Liver (tissue), 9 donors: ENCODE results near the gene SYS1. TPM values are rescaled to one million over a fixed set of nuclear protein-coding genes. Genes with fewer than 3 reads are reported as not detected.
A peak's percentile ranks its signal among the peaks of the same experiment; 100 is the strongest.

Experiments
- DNase-seq: peaks from one replicate; pipeline ENCODE4 v3.0.0-alpha.2; 2017; ENCODE audit warnings: low spot score
- H3K27ac ChIP-seq, 2 donors: one replicate each; pipeline ENCODE4 v1.7.0; 2013; ENCODE audit warnings: inconsistent platforms in 2 of 2, low read length in 2 of 2, control low read depth in 1 of 2, low read depth in 1 of 2, mild to moderate bottlenecking in 1 of 2
- H3K27me3 ChIP-seq, 4 donors: one replicate each; pipeline versions ENCODE4 v1.6.1 to v1.7.0; 2013; ENCODE audit warnings: low read length in 3 of 4, inconsistent platforms in 1 of 4, mild to moderate bottlenecking in 1 of 4, moderate library complexity in 1 of 4; ENCODE audit not compliant: control insufficient read depth in 4 of 4, insufficient read depth in 4 of 4
- H3K36me3 ChIP-seq, 4 donors: one replicate each; pipeline versions ENCODE4 v1.6.1 to v1.7.0; 2013; ENCODE audit warnings: low read length in 3 of 4, mild to moderate bottlenecking in 3 of 4, low read depth in 1 of 4, moderate library complexity in 1 of 4; ENCODE audit not compliant: control insufficient read depth in 4 of 4, insufficient read depth in 3 of 4
- H3K4me1 ChIP-seq, 4 donors: one replicate each; pipeline versions ENCODE4 v1.6.1 to v1.7.0; 2013; ENCODE audit warnings: low read length in 3 of 4, mild to moderate bottlenecking in 3 of 4, moderate library complexity in 1 of 4; ENCODE audit not compliant: control insufficient read depth in 4 of 4, insufficient read depth in 4 of 4
- H3K4me3 ChIP-seq, 3 donors: one replicate each; pipeline versions ENCODE4 v1.6.1 to v1.7.0; 2013; ENCODE audit warnings: low read length in 3 of 3, control low read depth in 1 of 3, low read depth in 1 of 3, mild to moderate bottlenecking in 1 of 3
- H3K9ac ChIP-seq, 2 donors: one replicate each; pipeline ENCODE4 v1.7.0; 2013; ENCODE audit warnings: low read length in 2 of 2, mild to moderate bottlenecking in 2 of 2, moderate library complexity in 2 of 2, control low read depth in 1 of 2, low read depth in 1 of 2
- H3K9me3 ChIP-seq, 4 donors: one replicate each; pipeline versions ENCODE4 v1.6.1 to v1.7.0; 2013; ENCODE audit warnings: low read length in 3 of 4; ENCODE audit not compliant: control insufficient read depth in 4 of 4
- EGR1 ChIP-seq, 2 donors: IDR thresholded peaks; 2 replicates each; pipeline ENCODE4 v1.6.1; 2016 to 2018; ENCODE audit warnings: antibody characterized with exemption in 2 of 2, low read depth in 2 of 2
- FOXA1 ChIP-seq: IDR thresholded peaks from 2 replicates; pipeline ENCODE4 v1.6.1; 2016; ENCODE audit warnings: antibody characterized with exemption
- FOXA2 ChIP-seq: IDR thresholded peaks from 2 replicates; pipeline ENCODE4 v1.6.1; 2016; ENCODE audit warnings: antibody characterized with exemption
- GABPA ChIP-seq, 2 donors: IDR thresholded peaks in 1 of 2; conservative IDR thresholded peaks in 1 of 2; 2 replicates each; pipeline ENCODE4 v1.6.1; 2016; ENCODE audit warnings: antibody characterized with exemption in 2 of 2, mild to moderate bottlenecking in 1 of 2, moderate library complexity in 1 of 2
- HNF4A ChIP-seq, 2 donors: conservative IDR thresholded peaks; 2 replicates each; pipeline ENCODE4 v1.6.1; 2016; ENCODE audit warnings: antibody characterized with exemption in 2 of 2, mild to moderate bottlenecking in 2 of 2
- HNF4G ChIP-seq: IDR thresholded peaks from 2 replicates; pipeline ENCODE4 v1.6.1; 2016; ENCODE audit warnings: antibody characterized with exemption
- JUND ChIP-seq, 2 donors: IDR thresholded peaks; 2 replicates each; pipeline ENCODE4 v1.6.1; 2016; ENCODE audit warnings: antibody characterized with exemption in 2 of 2
- NR2F2 ChIP-seq: IDR thresholded peaks from 2 replicates; pipeline ENCODE4 v1.6.1; 2016; ENCODE audit warnings: antibody characterized with exemption
- RAD21 ChIP-seq, 2 donors: IDR thresholded peaks; 2 replicates each; pipeline ENCODE4 v1.6.1; 2016; ENCODE audit warnings: antibody characterized with exemption in 2 of 2, mild to moderate bottlenecking in 2 of 2
- RXRA ChIP-seq, 2 donors: IDR thresholded peaks; 2 replicates each; pipeline ENCODE4 v1.6.1; 2017 to 2018; ENCODE audit warnings: antibody characterized with exemption in 2 of 2, mild to moderate bottlenecking in 1 of 2
- SP1 ChIP-seq: IDR thresholded peaks from 2 replicates; pipeline ENCODE4 v1.6.1; 2018; ENCODE audit warnings: antibody characterized with exemption, mild to moderate bottlenecking
- TAF1 ChIP-seq: conservative IDR thresholded peaks from 2 replicates; pipeline ENCODE4 v1.6.1; 2016; ENCODE audit warnings: antibody characterized with exemption, mild to moderate bottlenecking
- YY1 ChIP-seq: IDR thresholded peaks from 2 replicates; pipeline ENCODE4 v1.6.1; 2016; ENCODE audit warnings: antibody characterized with exemption, mild to moderate bottlenecking
- WGBS: extraction: QIAGEN DNeasy Blood & Tissue Kit; methylation state at CpG from one replicate; pipeline ENCODE4 v1.1.7; 2013; 5-methylcytosine and 5-hydroxymethylcytosine counted together
- polyA plus RNA-seq, 2 donors: library from polyadenylated mRNA; stranded (reverse) in 1 of 2; unstranded in 1 of 2; fragments of 200-250 nt in 1 of 2; fragments of >200 nt in 1 of 2; fragmentation: Nextera tagmentation in 1 of 2; extraction: Ambion mirVana in 1 of 2; gene quantifications; one replicate each; pipeline versions ENCODE4 v1.2.1 to v1.2.3, GENCODE V29; 2013 to 2015
- total RNA-seq, 2 donors: library from RNA; depleted of rRNA; stranded (reverse); fragments of >200 nt; gene quantifications; one replicate each; pipeline ENCODE4 v1.2.3, GENCODE V29; 2014
- TF ChIP-seq, protein P1 (sequence below): fragments of 150-350 bp; IDR thresholded peaks from 2 replicates; pipeline ENCODE4 v1.5.1; 2017; ENCODE audit warnings: improper control_type of control experiment, low read depth, low read length; ENCODE audit not compliant: missing input control
- TF ChIP-seq, protein P2 (sequence below): IDR thresholded peaks from 2 replicates; pipeline ENCODE4 v1.6.1; 2016; ENCODE audit warnings: antibody characterized with exemption, mild to moderate bottlenecking
- TF ChIP-seq, protein P3 (sequence below): IDR thresholded peaks from 2 replicates; pipeline ENCODE4 v1.6.1; 2016; ENCODE audit warnings: antibody characterized with exemption
- TF ChIP-seq, protein P4 (sequence below): IDR thresholded peaks from 2 replicates; pipeline ENCODE4 v1.6.1; 2016; ENCODE audit warnings: antibody characterized with exemption
- TF ChIP-seq, protein P5 (sequence below): IDR thresholded peaks from 2 replicates; pipeline ENCODE4 v1.6.1; 2016; ENCODE audit warnings: antibody characterized with exemption
- donor health status: healthy.
- donor health status: healthy.
- donor health status: healthy.
- donor health status: healthy.
- donor health status: healthy.

Gene SYS1
- total and polyA plus RNA-seq, 4 donors = 15.0 to 37.8 (median 28.1) TPM

DNA sequence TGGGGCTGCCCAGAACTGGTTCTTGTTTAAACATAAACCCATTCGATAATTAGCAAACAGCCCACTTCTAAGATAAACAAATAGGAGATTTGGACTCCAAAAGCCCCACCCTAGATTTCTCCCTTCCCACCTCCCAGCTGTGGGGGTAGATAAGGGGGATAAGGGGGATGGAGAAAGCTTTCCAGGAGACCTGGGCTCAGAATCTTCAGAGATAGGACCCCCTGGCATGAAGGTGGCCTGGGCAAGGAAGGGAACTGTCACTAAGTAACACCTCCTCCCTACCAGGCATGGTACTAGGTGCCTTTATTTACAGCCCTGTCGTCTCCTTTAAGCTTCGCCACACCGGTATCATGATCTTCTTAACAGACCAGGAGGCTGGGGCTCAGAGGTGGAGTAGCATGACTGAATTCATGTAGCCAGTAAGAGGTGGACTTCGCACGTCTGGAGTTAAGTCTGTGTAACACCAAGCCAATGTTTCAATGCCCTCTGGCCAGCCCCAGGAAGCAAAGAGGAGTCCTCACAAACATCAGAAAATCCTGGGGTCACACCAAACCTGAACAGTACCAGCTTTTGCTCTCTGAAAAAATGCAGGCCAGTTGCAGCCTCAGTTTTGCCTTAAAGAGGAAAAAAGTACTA lies 19.3 kb upstream of the SYS1 start (continued):
- peak in 1 of 2 donors; percentile 36 for TF ChIP-seq JUND (IDR thresholded peaks at IDR 0.05)
- TF ChIP-seq, protein P1, sequence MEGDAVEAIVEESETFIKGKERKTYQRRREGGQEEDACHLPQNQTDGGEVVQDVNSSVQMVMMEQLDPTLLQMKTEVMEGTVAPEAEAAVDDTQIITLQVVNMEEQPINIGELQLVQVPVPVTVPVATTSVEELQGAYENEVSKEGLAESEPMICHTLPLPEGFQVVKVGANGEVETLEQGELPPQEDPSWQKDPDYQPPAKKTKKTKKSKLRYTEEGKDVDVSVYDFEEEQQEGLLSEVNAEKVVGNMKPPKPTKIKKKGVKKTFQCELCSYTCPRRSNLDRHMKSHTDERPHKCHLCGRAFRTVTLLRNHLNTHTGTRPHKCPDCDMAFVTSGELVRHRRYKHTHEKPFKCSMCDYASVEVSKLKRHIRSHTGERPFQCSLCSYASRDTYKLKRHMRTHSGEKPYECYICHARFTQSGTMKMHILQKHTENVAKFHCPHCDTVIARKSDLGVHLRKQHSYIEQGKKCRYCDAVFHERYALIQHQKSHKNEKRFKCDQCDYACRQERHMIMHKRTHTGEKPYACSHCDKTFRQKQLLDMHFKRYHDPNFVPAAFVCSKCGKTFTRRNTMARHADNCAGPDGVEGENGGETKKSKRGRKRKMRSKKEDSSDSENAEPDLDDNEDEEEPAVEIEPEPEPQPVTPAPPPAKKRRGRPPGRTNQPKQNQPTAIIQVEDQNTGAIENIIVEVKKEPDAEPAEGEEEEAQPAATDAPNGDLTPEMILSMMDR = no peak

DNA sequence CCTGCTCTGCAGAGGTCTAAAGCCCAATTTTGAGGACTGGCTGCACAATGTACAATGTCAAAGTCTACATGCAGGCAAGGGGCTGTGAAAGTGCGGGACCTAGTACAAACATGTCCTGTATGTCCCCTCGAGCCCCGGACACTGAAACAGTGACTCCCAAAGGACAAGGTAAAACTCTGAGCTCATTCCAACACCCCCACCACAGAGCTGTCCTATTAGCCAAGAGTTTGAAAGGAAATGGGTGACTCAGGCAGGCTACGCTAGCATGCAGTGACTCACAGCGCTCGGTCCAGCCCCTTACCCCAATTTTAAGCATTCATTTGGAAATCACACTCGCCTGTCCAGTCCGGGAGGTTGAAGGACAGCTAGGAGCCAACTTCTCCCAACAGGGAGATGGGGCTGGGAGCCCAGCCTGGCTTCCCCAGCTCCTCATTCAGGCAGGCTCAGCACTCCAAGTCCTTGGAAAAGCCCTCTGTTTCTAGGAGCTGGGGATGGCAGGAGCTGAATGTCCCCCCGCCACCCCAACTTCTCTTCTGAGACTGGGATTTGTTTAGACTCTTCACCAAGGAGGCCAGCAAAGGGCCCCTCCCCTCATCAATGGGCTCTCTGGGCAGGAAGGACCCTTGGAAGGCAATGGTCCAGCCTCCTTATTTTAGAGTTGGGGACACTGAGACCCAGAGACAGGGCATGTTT lies 18.6 kb upstream of the SYS1 start:
- Histone ChIP-seq H3K27me3 (no peaks in the 10 kb centered on the region), H3K9me3 (no peaks in the 10 kb centered on the region), H3K36me3 (peaks cover 0 to 13% (median 0%) of the 10 kb centered on the region in 4 donors), H3K27ac (peak overlapping the region; percentile 81 to 97), H3K4me3 (peak overlapping the region; percentile 80 to 96 (median 88)), H3K4me1 (peaks cover 15 to 55% (median 25%) of the 10 kb centered on the region in 4 donors), H3K9ac (peak overlapping the region; percentile 57 to 99)
- no peak for TF ChIP-seq RAD21 (IDR thresholded peaks at IDR 0.05)
- TF ChIP-seq, protein P2, sequence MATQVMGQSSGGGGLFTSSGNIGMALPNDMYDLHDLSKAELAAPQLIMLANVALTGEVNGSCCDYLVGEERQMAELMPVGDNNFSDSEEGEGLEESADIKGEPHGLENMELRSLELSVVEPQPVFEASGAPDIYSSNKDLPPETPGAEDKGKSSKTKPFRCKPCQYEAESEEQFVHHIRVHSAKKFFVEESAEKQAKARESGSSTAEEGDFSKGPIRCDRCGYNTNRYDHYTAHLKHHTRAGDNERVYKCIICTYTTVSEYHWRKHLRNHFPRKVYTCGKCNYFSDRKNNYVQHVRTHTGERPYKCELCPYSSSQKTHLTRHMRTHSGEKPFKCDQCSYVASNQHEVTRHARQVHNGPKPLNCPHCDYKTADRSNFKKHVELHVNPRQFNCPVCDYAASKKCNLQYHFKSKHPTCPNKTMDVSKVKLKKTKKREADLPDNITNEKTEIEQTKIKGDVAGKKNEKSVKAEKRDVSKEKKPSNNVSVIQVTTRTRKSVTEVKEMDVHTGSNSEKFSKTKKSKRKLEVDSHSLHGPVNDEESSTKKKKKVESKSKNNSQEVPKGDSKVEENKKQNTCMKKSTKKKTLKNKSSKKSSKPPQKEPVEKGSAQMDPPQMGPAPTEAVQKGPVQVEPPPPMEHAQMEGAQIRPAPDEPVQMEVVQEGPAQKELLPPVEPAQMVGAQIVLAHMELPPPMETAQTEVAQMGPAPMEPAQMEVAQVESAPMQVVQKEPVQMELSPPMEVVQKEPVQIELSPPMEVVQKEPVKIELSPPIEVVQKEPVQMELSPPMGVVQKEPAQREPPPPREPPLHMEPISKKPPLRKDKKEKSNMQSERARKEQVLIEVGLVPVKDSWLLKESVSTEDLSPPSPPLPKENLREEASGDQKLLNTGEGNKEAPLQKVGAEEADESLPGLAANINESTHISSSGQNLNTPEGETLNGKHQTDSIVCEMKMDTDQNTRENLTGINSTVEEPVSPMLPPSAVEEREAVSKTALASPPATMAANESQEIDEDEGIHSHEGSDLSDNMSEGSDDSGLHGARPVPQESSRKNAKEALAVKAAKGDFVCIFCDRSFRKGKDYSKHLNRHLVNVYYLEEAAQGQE = peak; percentile 60
- peak in 1 of 2 donors; percentile 29 for TF ChIP-seq GABPA (IDR thresholded peaks at IDR 0.05 in 1 of 2, conservative IDR thresholded peaks at IDR 0.05 in 1 of 2)
- peak; percentile 73 for TF ChIP-seq TAF1
- TF ChIP-seq HNF4A (conservative IDR thresholded peaks at IDR 0.05) = peak; percentile 20 to 53
- TF ChIP-seq FOXA2 = no peak
- peak in 1 of 2 donors; percentile 8 for TF ChIP-seq RXRA (IDR thresholded peaks at IDR 0.05)
- TF ChIP-seq JUND (IDR thresholded peaks at IDR 0.05) = peak; percentile 85 to 91
- TF ChIP-seq NR2F2 = no peak
- TF ChIP-seq FOXA1 = no peak
- peak; percentile 3 for TF ChIP-seq HNF4G
- TF ChIP-seq, protein P3, sequence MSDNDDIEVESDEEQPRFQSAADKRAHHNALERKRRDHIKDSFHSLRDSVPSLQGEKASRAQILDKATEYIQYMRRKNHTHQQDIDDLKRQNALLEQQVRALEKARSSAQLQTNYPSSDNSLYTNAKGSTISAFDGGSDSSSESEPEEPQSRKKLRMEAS = no peak
- peak; percentile 25 for TF ChIP-seq SP1
- no peak for TF ChIP-seq YY1
- TF ChIP-seq, protein P4, sequence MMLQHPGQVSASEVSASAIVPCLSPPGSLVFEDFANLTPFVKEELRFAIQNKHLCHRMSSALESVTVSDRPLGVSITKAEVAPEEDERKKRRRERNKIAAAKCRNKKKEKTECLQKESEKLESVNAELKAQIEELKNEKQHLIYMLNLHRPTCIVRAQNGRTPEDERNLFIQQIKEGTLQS = peak; percentile 8
- TF ChIP-seq, protein P5, sequence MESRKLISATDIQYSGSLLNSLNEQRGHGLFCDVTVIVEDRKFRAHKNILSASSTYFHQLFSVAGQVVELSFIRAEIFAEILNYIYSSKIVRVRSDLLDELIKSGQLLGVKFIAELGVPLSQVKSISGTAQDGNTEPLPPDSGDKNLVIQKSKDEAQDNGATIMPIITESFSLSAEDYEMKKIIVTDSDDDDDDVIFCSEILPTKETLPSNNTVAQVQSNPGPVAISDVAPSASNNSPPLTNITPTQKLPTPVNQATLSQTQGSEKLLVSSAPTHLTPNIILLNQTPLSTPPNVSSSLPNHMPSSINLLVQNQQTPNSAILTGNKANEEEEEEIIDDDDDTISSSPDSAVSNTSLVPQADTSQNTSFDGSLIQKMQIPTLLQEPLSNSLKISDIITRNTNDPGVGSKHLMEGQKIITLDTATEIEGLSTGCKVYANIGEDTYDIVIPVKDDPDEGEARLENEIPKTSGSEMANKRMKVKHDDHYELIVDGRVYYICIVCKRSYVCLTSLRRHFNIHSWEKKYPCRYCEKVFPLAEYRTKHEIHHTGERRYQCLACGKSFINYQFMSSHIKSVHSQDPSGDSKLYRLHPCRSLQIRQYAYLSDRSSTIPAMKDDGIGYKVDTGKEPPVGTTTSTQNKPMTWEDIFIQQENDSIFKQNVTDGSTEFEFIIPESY = no peak
- TF ChIP-seq, protein P1 = no peak
- TF ChIP-seq EGR1 (IDR thresholded peaks at IDR 0.05; ENCODE audit: low read depth in 2 of 2) = peak in 1 of 2 donors; percentile 15
- WGBS = 23% methylated on average over 9 of the region's 9 CpGs
- DNase-seq = no peak
